ENCODE data around the gene PTPRH.

Gene PTPRH

GRCh38 chr19:55241143-55241934 is 32.0 kb upstream of the PTPRH start:
- Histone ChIP-seq H3K9ac (ENCODE audit: low read length) (no peak overlapping the region), H4K8ac (ENCODE audit: low read depth, low read length) (no peak overlapping the region), H2AK5ac (ENCODE audit: low read length) (no peak overlapping the region), H3K9me3 (ENCODE audit: insufficient read depth, low read depth, low read length) (peaks cover 3% of the 10 kb centered on the region), H3K27ac (ENCODE audit: low read depth, low read length) (no peak overlapping the region), H2BK5ac (ENCODE audit: low read depth, low read length, poor library complexity) (no peak overlapping the region), H3K4me1 (ENCODE audit: control insufficient read depth in 1 of 2, insufficient read depth in 2 of 2, low read length in 2 of 2) (no peaks in the 10 kb centered on the region), H3K14ac (ENCODE audit: low read length) (no peak overlapping the region), H3K4ac (ENCODE audit: low read depth, low read length) (no peak overlapping the region), H2AFZ (ENCODE audit: insufficient read depth, low read length, poor library complexity) (no peak overlapping the region), H4K91ac (ENCODE audit: low read depth, low read length) (no peak overlapping the region), H3K18ac (ENCODE audit: low read length) (no peak overlapping the region), H3K4me3 (ENCODE audit: low read depth, low read length) (no peak overlapping the region), H2BK120ac (ENCODE audit: insufficient read depth, low read length, poor library complexity) (no peak overlapping the region), H3K79me1 (ENCODE audit: low read length) (no peaks in the 10 kb centered on the region), H3K27me3 (ENCODE audit: insufficient read depth, low read length) (no peaks in the 10 kb centered on the region), H2BK12ac (ENCODE audit: low read length) (no peak overlapping the region), H3K23ac (ENCODE audit: low read length) (no peak overlapping the region), H3K36me3 (ENCODE audit: control insufficient read depth in 1 of 2, insufficient read depth in 2 of 2, low read length in 2 of 2) (peaks cover 84 to 89% of the 10 kb centered on the region in 2 experiments), H3K79me2 (ENCODE audit: control insufficient read depth, insufficient read depth, low read length, poor library complexity) (no peaks in the 10 kb centered on the region), H3K4me2 (ENCODE audit: low read length) (no peak overlapping the region), H4K12ac (ENCODE audit: low read depth, low read length) (no peak overlapping the region)
- DNase-seq = no peak
- no CpG with 5 or more reads among the region's 37 CpGs for WGBS (ENCODE audit: extremely low coverage, insufficient coverage, insufficient read length)

GRCh38 chr19:55240713-55241020 is 31.4 kb upstream of the PTPRH start:
- Histone ChIP-seq H3K9ac (ENCODE audit: low read length) (no peak overlapping the region), H3K14ac (ENCODE audit: low read length) (no peak overlapping the region), H3K9me3 (ENCODE audit: insufficient read depth, low read depth, low read length) (peaks cover 3% of the 10 kb centered on the region), H3K18ac (ENCODE audit: low read length) (no peak overlapping the region), H3K4me3 (ENCODE audit: low read depth, low read length) (no peak overlapping the region), H4K91ac (ENCODE audit: low read depth, low read length) (no peak overlapping the region), H2BK12ac (ENCODE audit: low read length) (no peak overlapping the region), H2AFZ (ENCODE audit: insufficient read depth, low read length, poor library complexity) (no peak overlapping the region), H3K4me2 (ENCODE audit: low read length) (no peak overlapping the region), H2AK5ac (ENCODE audit: low read length) (no peak overlapping the region), H3K23ac (ENCODE audit: low read length) (no peak overlapping the region), H2BK120ac (ENCODE audit: insufficient read depth, low read length, poor library complexity) (no peak overlapping the region), H2BK5ac (ENCODE audit: low read depth, low read length, poor library complexity) (no peak overlapping the region), H3K36me3 (ENCODE audit: control insufficient read depth in 1 of 2, insufficient read depth in 2 of 2, low read length in 2 of 2) (peaks cover 85 to 91% of the 10 kb centered on the region in 2 experiments), H4K12ac (ENCODE audit: low read depth, low read length) (no peak overlapping the region), H3K4me1 (ENCODE audit: control insufficient read depth in 1 of 2, insufficient read depth in 2 of 2, low read length in 2 of 2) (no peaks in the 10 kb centered on the region), H3K4ac (ENCODE audit: low read depth, low read length) (no peak overlapping the region), H3K79me1 (ENCODE audit: low read length) (no peaks in the 10 kb centered on the region), H4K8ac (ENCODE audit: low read depth, low read length) (no peak overlapping the region), H3K79me2 (ENCODE audit: control insufficient read depth, insufficient read depth, low read length, poor library complexity) (no peaks in the 10 kb centered on the region), H3K27me3 (ENCODE audit: insufficient read depth, low read length) (no peaks in the 10 kb centered on the region), H3K27ac (ENCODE audit: low read depth, low read length) (no peak overlapping the region)
- WGBS (ENCODE audit: extremely low coverage, insufficient coverage, insufficient read length) = no CpG with 5 or more reads among the region's 6 CpGs
- DNase-seq = no peak

DNA sequence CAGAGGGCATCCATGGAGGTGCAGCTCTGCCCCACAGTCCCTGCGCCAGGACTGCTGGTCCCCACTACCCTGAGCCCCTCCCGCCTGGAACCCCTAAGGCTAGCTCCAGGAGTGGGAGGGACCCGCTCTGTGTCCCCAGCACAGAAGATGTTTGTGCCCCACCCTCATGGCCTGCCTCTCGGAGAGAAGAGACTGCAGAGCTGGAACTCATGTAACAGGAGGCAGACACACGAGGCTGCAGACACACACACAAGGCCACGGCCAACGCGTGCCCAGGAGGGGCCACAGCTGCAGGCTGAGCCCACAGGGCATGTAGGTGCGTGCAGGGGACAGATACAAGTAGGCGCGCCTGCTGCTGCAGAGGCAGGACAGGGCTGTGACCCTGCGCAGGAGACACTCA is 29.7 kb upstream of the PTPRH start:
- peaks cover 3% of the 10 kb centered on the region for H3K9me3 ChIP-seq (ENCODE audit: insufficient read depth, low read depth, low read length)
- H3K27ac ChIP-seq (ENCODE audit: low read depth, low read length) = no peak overlapping the region
- H3K18ac ChIP-seq (ENCODE audit: low read length) = no peak overlapping the region
- H3K9ac ChIP-seq (ENCODE audit: low read length) = no peak overlapping the region
- no peak overlapping the region for H3K4me3 ChIP-seq (ENCODE audit: low read depth, low read length)
- H2BK120ac ChIP-seq (ENCODE audit: insufficient read depth, low read length, poor library complexity) = no peak overlapping the region
- H4K8ac ChIP-seq (ENCODE audit: low read depth, low read length) = no peak overlapping the region
- no peak overlapping the region for H4K12ac ChIP-seq (ENCODE audit: low read depth, low read length)
- WGBS (ENCODE audit: extremely low coverage, insufficient coverage, insufficient read length) = no CpG with 5 or more reads among the region's 12 CpGs
- H3K4ac ChIP-seq (ENCODE audit: low read depth, low read length) = no peak overlapping the region
- DNase-seq = no peak
- no peak overlapping the region for H3K14ac ChIP-seq (ENCODE audit: low read length)
- H2AK5ac ChIP-seq (ENCODE audit: low read length) = no peak overlapping the region
- no peaks in the 10 kb centered on the region for H3K27me3 ChIP-seq (ENCODE audit: insufficient read depth, low read length)
- H3K79me1 ChIP-seq (ENCODE audit: low read length) = no peaks in the 10 kb centered on the region
- H2AFZ ChIP-seq (ENCODE audit: insufficient read depth, low read length, poor library complexity) = no peak overlapping the region
- H3K23ac ChIP-seq (ENCODE audit: low read length) = no peak overlapping the region
- peaks cover 74 to 82% of the 10 kb centered on the region in 2 experiments for H3K36me3 ChIP-seq (ENCODE audit: control insufficient read depth in 1 of 2, insufficient read depth in 2 of 2, low read length in 2 of 2)
- H2BK5ac ChIP-seq (ENCODE audit: low read depth, low read length, poor library complexity) = no peak overlapping the region
- H2BK12ac ChIP-seq (ENCODE audit: low read length) = no peak overlapping the region
- H3K79me2 ChIP-seq (ENCODE audit: control insufficient read depth, insufficient read depth, low read length, poor library complexity) = no peaks in the 10 kb centered on the region
- H3K4me1 ChIP-seq (ENCODE audit: control insufficient read depth in 1 of 2, insufficient read depth in 2 of 2, low read length in 2 of 2) = no peaks in the 10 kb centered on the region
- no peak overlapping the region for H3K4me2 ChIP-seq (ENCODE audit: low read length)
- no peak overlapping the region for H4K91ac ChIP-seq (ENCODE audit: low read depth, low read length)

DNA sequence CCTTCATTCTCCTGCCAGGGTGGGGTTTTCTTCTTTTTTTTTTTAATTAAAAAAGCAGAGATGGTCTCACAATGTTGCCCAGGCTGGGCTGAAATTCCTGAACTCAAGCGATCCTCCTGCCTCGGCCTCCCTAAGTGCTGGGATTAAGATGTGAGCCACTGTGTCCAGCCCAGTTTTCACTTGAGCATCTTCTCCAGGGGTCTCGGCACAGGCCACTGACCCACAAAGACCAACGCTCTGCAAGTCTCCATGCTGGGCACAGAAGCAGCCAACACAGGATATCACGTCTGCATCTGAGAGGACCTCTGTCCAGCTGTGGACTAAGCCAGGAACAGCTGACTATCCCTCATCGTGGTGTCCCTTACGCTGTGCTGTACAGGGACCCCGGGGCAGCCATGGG is 28.7 kb upstream of the PTPRH start:
- H2BK120ac ChIP-seq (ENCODE audit: insufficient read depth, low read length, poor library complexity) = no peak overlapping the region
- no peak overlapping the region for H2AFZ ChIP-seq (ENCODE audit: insufficient read depth, low read length, poor library complexity)
- H4K12ac ChIP-seq (ENCODE audit: low read depth, low read length) = no peak overlapping the region
- no peak for DNase-seq
- no peak overlapping the region for H3K23ac ChIP-seq (ENCODE audit: low read length)
- H3K4me3 ChIP-seq (ENCODE audit: low read depth, low read length) = no peak overlapping the region
- H3K27me3 ChIP-seq (ENCODE audit: insufficient read depth, low read length) = no peaks in the 10 kb centered on the region
- WGBS (ENCODE audit: extremely low coverage, insufficient coverage, insufficient read length) = no CpG with 5 or more reads among the region's 8 CpGs
- H3K4me1 ChIP-seq (ENCODE audit: control insufficient read depth in 1 of 2, insufficient read depth in 2 of 2, low read length in 2 of 2) = no peaks in the 10 kb centered on the region
- no peak overlapping the region for H3K14ac ChIP-seq (ENCODE audit: low read length)
- H3K4ac ChIP-seq (ENCODE audit: low read depth, low read length) = no peak overlapping the region
- no peak overlapping the region for H2BK12ac ChIP-seq (ENCODE audit: low read length)
- no peak overlapping the region for H3K4me2 ChIP-seq (ENCODE audit: low read length)
- H3K27ac ChIP-seq (ENCODE audit: low read depth, low read length) = no peak overlapping the region
- H3K9me3 ChIP-seq (ENCODE audit: insufficient read depth, low read depth, low read length) = peaks cover 3% of the 10 kb centered on the region
- peaks cover 69 to 77% of the 10 kb centered on the region in 2 experiments for H3K36me3 ChIP-seq (ENCODE audit: control insufficient read depth in 1 of 2, insufficient read depth in 2 of 2, low read length in 2 of 2)
- H4K8ac ChIP-seq (ENCODE audit: low read depth, low read length) = no peak overlapping the region
- no peak overlapping the region for H2BK5ac ChIP-seq (ENCODE audit: low read depth, low read length, poor library complexity)
- no peak overlapping the region for H2AK5ac ChIP-seq (ENCODE audit: low read length)
- no peaks in the 10 kb centered on the region for H3K79me2 ChIP-seq (ENCODE audit: control insufficient read depth, insufficient read depth, low read length, poor library complexity)
- H3K9ac ChIP-seq (ENCODE audit: low read length) = no peak overlapping the region
- no peak overlapping the region for H3K18ac ChIP-seq (ENCODE audit: low read length)
- H3K79me1 ChIP-seq (ENCODE audit: low read length) = no peaks in the 10 kb centered on the region
- no peak overlapping the region for H4K91ac ChIP-seq (ENCODE audit: low read depth, low read length)

Measured in trophoblast cell (in vitro differentiated cells and primary cell).